Endothelial cell of umbilical vein (primary cell): Measurements from ENCODE around the gene FARP1. TPM values are rescaled to one million over a fixed set of nuclear protein-coding genes. Genes with fewer than 3 reads are reported as not detected.

Experiments used
- BruUV-seq: library from RNA; stranded (reverse); fragments of 400-500 nt; replicated peaks from 2 replicates; lab custom pipeline; 2021; lab: Mats Ljungman, UMichigan
- CTCF ChIA-PET: fragments of 300-600, 350-600 bp; sonication (Branson Sonifier 250); formaldehyde crosslinking; loops from one replicate; lab custom pipeline; 2021; ENCODE audit warnings: antibody characterized with exemption, inconsistent platforms; lab: Charles Lee
- POLR2A ChIA-PET: fragments of 300-600, 350-600 bp; sonication (Branson Sonifier 250); formaldehyde crosslinking; loops from one replicate; lab custom pipeline; 2021; ENCODE audit warnings: antibody characterized with exemption, inconsistent platforms; lab: Charles Lee
- DNase-seq: peaks from one replicate; pipeline ENCODE4 v3.0.0-alpha.2; 2011; ENCODE audit warnings: low read depth, low spot score
- FAIRE-seq: peaks from 2 replicates; lab custom pipeline; 2011; peaks lifted over from hg19 to GRCh38; lab: Jason Lieb, UNC
- H2AFZ ChIP-seq: 2 replicates; pipeline ENCODE4 v1.6.0; 2012; ENCODE audit warnings: low read depth, low read length, control low read depth, inconsistent platforms
- H3K27ac ChIP-seq: 2 replicates; pipeline ENCODE4 v1.5.1; 2011; ENCODE audit warnings: low read depth, mild to moderate bottlenecking, control low read depth, low read length, moderate library complexity; ENCODE audit not compliant: insufficient read depth
- H3K27me3 ChIP-seq, 2 experiments: 2 replicates each; pipeline versions ENCODE4 v1.6.0 to v1.6.1; 2011; ENCODE audit warnings: low read length in 2 of 2, mixed read lengths in 1 of 2; ENCODE audit not compliant: control insufficient read depth in 2 of 2, insufficient read depth in 2 of 2
- H3K36me3 ChIP-seq, 2 experiments: 2 replicates in 1 of 2; 3 replicates in 1 of 2; pipeline ENCODE4 v1.5.1; 2011; ENCODE audit warnings: low read length in 2 of 2, mild to moderate bottlenecking in 1 of 2, moderate library complexity in 1 of 2; ENCODE audit not compliant: control insufficient read depth in 2 of 2, insufficient read depth in 2 of 2; ENCODE audit errors: extremely low read depth in 1 of 2
- H3K4me1 ChIP-seq: 3 replicates; pipeline ENCODE4 v1.5.1; 2011; ENCODE audit warnings: mild to moderate bottlenecking, low read length; ENCODE audit not compliant: control insufficient read depth, insufficient read depth; ENCODE audit errors: extremely low read depth
- H3K4me2 ChIP-seq: 2 replicates; pipeline ENCODE4 v1.6.1; 2011; ENCODE audit warnings: low read length, control low read depth, mixed read lengths; ENCODE audit not compliant: insufficient read depth
- H3K4me3 ChIP-seq, 3 experiments: fragments of 200-600 bp in 1 of 3; sonication (generic), shearing (Covaris generic) in 1 of 3; replicated peaks in 1 of 3; 2 replicates each; pipeline ENCODE4 v1.5.1; 2011 to 2016; ENCODE audit warnings: control low read depth in 3 of 3, low read length in 3 of 3, mild to moderate bottlenecking in 2 of 3, inconsistent platforms in 1 of 3, low read depth in 1 of 3, moderate library complexity in 1 of 3; ENCODE audit not compliant: insufficient read depth in 1 of 3
- H3K79me2 ChIP-seq: 2 replicates; pipeline ENCODE4 v1.6.0; 2012; ENCODE audit warnings: low read length, inconsistent platforms; ENCODE audit not compliant: control insufficient read depth, insufficient read depth
- H3K9ac ChIP-seq: replicated peaks from 2 replicates; pipeline ENCODE3; 2011; ENCODE audit warnings: low read length, control low read depth; ENCODE audit not compliant: insufficient read depth; ENCODE audit errors: extremely low read depth
- H3K9me1 ChIP-seq: replicated peaks from 3 replicates; pipeline ENCODE4 v1.6.0; 2011; ENCODE audit warnings: mild to moderate bottlenecking, low read length; ENCODE audit not compliant: control insufficient read depth, insufficient read depth; ENCODE audit errors: extremely low read depth
- H3K9me3 ChIP-seq: replicated peaks from 2 replicates; pipeline ENCODE4 v1.5.1; 2012; ENCODE audit warnings: low read length, inconsistent platforms; ENCODE audit not compliant: control insufficient read depth, insufficient read depth
- H4K20me1 ChIP-seq: replicated peaks from 2 replicates; pipeline ENCODE3; 2011; ENCODE audit warnings: mild to moderate bottlenecking, low read length; ENCODE audit not compliant: control insufficient read depth, insufficient read depth; ENCODE audit errors: extremely low read depth
- CTCF ChIP-seq, 2 donors: IDR thresholded peaks; 1 replicate in 1 of 2; 2 replicates in 1 of 2; pipeline ENCODE4 v1.5.1; 2011; ENCODE audit warnings: low read length in 2 of 2, mild to moderate bottlenecking in 2 of 2, moderate library complexity in 2 of 2, control low read depth in 1 of 2, inconsistent platforms in 1 of 2, low read depth in 1 of 2; ENCODE audit not compliant: insufficient read depth in 1 of 2; ENCODE audit errors: extremely low read depth in 1 of 2
- EZH2 ChIP-seq: IDR thresholded peaks from 2 replicates; pipeline ENCODE4 v1.6.1; 2012; ENCODE audit warnings: borderline replicate concordance, low read depth, mild to moderate bottlenecking, moderate library complexity, low read length, inconsistent platforms; ENCODE audit not compliant: severe bottlenecking
- FOS ChIP-seq: IDR thresholded peaks from 2 replicates; pipeline ENCODE4 v1.6.1; 2011; ENCODE audit warnings: mild to moderate bottlenecking, low read length, moderate library complexity, borderline replicate concordance; ENCODE audit not compliant: insufficient read depth
- GATA2 ChIP-seq: IDR thresholded peaks from 2 replicates; pipeline ENCODE4 v1.7.0; 2011; ENCODE audit warnings: low read depth, mild to moderate bottlenecking, moderate library complexity, mixed read lengths, low read length; ENCODE audit not compliant: insufficient read length, insufficient read depth
- JUN ChIP-seq: IDR thresholded peaks from 2 replicates; pipeline ENCODE4 v1.6.1; 2011; ENCODE audit warnings: borderline replicate concordance, low read depth; ENCODE audit not compliant: insufficient read length, insufficient read depth
- MAX ChIP-seq: IDR thresholded peaks from 2 replicates; pipeline ENCODE4 v1.6.1; 2011; ENCODE audit not compliant: insufficient read depth, insufficient read length
- MYC ChIP-seq: IDR thresholded peaks from one replicate; pipeline ENCODE4 v1.6.1; 2011; ENCODE audit warnings: mild to moderate bottlenecking, low read depth, low read length
- POLR2A ChIP-seq: IDR thresholded peaks from 2 replicates; pipeline ENCODE4 v1.6.1; 2012; ENCODE audit warnings: low read depth, mild to moderate bottlenecking, control low read depth, low read length
- POLR2AphosphoS5 ChIP-seq: IDR thresholded peaks from 2 replicates; pipeline ENCODE4 v1.6.1; 2012; ENCODE audit warnings: low read depth, mild to moderate bottlenecking, control low read depth, low read length, moderate library complexity; ENCODE audit not compliant: insufficient read depth
- dilution Hi-C: fragments of 300-500 bp; cut with MboI; formaldehyde crosslinking; loops from one replicate; pipeline ENCODE4 v1.15.0; 2019; ENCODE audit warnings: low sequenced_read_pairs; ENCODE audit not compliant: extremely low pct_ligation_motif_present
- intact Hi-C: fragments of 100-400 bp; cut with micrococcal nuclease; formaldehyde crosslinking; loops from one replicate; pipeline ENCODE4 v1.10.0; 2022
- polyA plus RNA-seq, 4 experiments: library from polyadenylated mRNA; depleted of rRNA in 3 of 4; stranded (reverse) in 3 of 4; unstranded in 1 of 4; fragments of >200 nt; gene quantifications; 2 replicates each; pipeline versions ENCODE4 v1.2.1 to v1.2.3, GENCODE V29; 2011 to 2012; ENCODE audit warnings: missing spikeins in 1 of 4
- total RNA-seq: library from RNA; stranded (reverse); gene quantifications from 2 replicates; pipeline ENCODE4 v1.2.3, GENCODE V29; 2021

FARP1 gene
- total and polyA plus RNA-seq, 2 donors (not counting 3 experiments of a cell fraction or from before 2014, with no cell fraction given): 19.0 to 77.7 TPM

GRCh38 chr13:98450026-98450425 lies 307.1 kb downstream of the FARP1 start:
- FAIRE-seq (peak; percentile 4), DNase-seq (no peak)
- BruUV-seq: no TSS peak
- intact Hi-C loops: no loop called here
- no peaks in the 10 kb centered on the region for H3K4me1 ChIP-seq
- dilution Hi-C loops: no loop called here
- no peaks in the 10 kb centered on the region for H3K79me2 ChIP-seq
- POLR2A ChIA-PET: interaction anchor here (1.8 kb wide), 1 partner anchor 128 kb away, joined by 4 read pairs; no protein-coding TSS in a partner anchor
- no peaks in the 10 kb centered on the region for H3K9me1 ChIP-seq
- H2AFZ ChIP-seq: no peak overlapping the region
- no peak overlapping the region for H3K4me2 ChIP-seq
- TF ChIP-seq MAX: no peak
- no peak for TF ChIP-seq MYC
- no peak for TF ChIP-seq GATA2
- no peak for TF ChIP-seq EZH2
- TF ChIP-seq FOS: no peak
- no peak for TF ChIP-seq CTCF (IDR thresholded peaks at IDR 0.05; ENCODE audit: extremely low read depth in 1 of 2, insufficient read depth in 1 of 2, low read depth in 1 of 2, low read length in 2 of 2)
- no peak for TF ChIP-seq POLR2AphosphoS5
- TF ChIP-seq JUN: no peak
- no peak for TF ChIP-seq POLR2A
- no peak overlapping the region for H3K9ac ChIP-seq
- H3K27me3 ChIP-seq: no peaks in the 10 kb centered on the region
- H3K36me3 ChIP-seq: peaks cover 4 to 32% of the 10 kb centered on the region in 2 experiments
- no peak overlapping the region for H3K27ac ChIP-seq
- H3K4me3 ChIP-seq: no peak overlapping the region
- CTCF ChIA-PET: interaction anchor here (0.6 to 3.0 kb wide), 6 partner anchors 16 to 223 kb away, joined by 3 to 19 read pairs (median 6); no protein-coding TSS in a partner anchor
- no peaks in the 10 kb centered on the region for H3K9me3 ChIP-seq
- H4K20me1 ChIP-seq: no peaks in the 10 kb centered on the region
